ENCODE data around the gene FBXW5. TPM values are rescaled to one million over a fixed set of nuclear protein-coding genes. Genes with fewer than 3 reads are reported as not detected.
A peak's percentile ranks its signal among the peaks of the same experiment; 100 is the strongest.

The FBXW5 gene
- total RNA-seq, 5 donors from 2014 or later (not counting 1 experiment from before 2014, with no cell fraction given): 60.9 to 161 (median 145) TPM

DNA sequence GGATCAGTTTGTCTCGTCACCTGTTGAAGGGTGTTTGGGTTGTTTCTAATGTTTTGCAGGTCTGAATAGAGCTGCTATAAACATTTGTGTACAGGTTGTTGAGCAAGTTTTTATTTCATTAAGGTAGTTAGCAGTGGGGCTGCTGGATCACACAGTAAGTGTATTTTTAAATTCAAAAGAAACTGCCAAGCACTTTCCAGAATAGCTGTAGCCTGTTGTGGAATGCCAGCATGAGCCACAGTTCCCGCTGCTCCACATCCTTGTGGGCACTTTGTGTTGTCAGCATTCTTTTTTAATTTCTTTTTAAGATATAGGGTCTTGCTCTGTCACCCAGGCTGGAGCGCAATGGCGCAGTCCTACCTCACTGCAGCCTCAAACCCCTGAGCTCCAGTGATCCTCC, 14.5 kb downstream of the FBXW5 start:
- Histone ChIP-seq H3K4me3 (ENCODE audit: control insufficient read depth in 1 of 2, extremely low read depth in 1 of 2, low read length in 1 of 2) (no peak overlapping the region), H3K27me3 (replicated peaks in 1 of 2; ENCODE audit: control insufficient read depth in 2 of 2, extremely low read depth in 1 of 2, insufficient read depth in 2 of 2, low read length in 1 of 2) (no peaks in the 10 kb centered on the region), H3K27ac (ENCODE audit: low read length) (no peak overlapping the region), H3K4me1 (ENCODE audit: control insufficient read depth in 1 of 2, extremely low read depth in 1 of 2, insufficient read depth in 2 of 2, low read length in 2 of 2) (no peaks in the 10 kb centered on the region), H3K9me3 (no peaks in the 10 kb centered on the region), H3K36me3 (ENCODE audit: control insufficient read depth in 2 of 2, extremely low read depth in 1 of 2, insufficient read depth in 1 of 2, low read length in 1 of 2) (peaks cover 3 to 16% of the 10 kb centered on the region in 2 donors)
- Mint-ChIP-seq H3K9me3 (no peaks in the 10 kb centered on the region), H3K4me1 (peaks cover 2 to 7% (median 6%) of the 10 kb centered on the region in 3 donors), H3K27ac (no peak overlapping the region), H3K27me3 (no peaks in the 10 kb centered on the region), H3K4me3 (no peak overlapping the region), H3K36me3 (peaks cover 9% of the 10 kb centered on the region)
- ATAC-seq (replicated peaks in 1 of 4) (no peak), DNase-seq (no peak)
- 100% methylated on average over 1 of the region's 4 CpGs for WGBS (ENCODE audit: insufficient coverage)
- ChIA-PET POLR2A (no interaction called here), CTCF (interaction anchor here in 1 of 2 donors (0.7 kb wide), 1 partner anchor 136 kb away, joined by 5 read pairs; no protein-coding TSS in a partner anchor)

DNA sequence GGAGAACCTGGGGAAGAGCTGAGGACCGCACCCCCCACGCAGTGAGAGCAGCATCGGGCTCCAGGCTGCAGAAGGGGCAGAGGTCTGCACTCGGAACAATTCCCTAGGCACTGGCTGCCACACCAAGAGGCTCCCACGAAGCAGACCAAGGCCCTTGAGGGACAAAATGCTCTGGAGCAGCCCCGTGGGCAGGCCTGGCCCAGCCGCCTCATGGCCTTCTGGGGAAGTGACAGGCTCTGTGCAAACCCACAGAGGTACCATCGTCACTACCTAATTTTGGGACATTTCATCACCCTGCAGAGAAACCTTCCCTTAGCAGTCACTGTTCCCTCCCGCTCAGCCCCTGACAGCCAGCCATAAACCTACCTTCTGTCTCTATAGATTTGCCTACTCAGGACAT, 15.9 kb downstream of the FBXW5 start:
- peaks cover 9% of the 10 kb centered on the region for H3K36me3 Mint-ChIP-seq
- no peaks in the 10 kb centered on the region for H3K27me3 Mint-ChIP-seq
- 91% methylated on average over 8 of the region's 9 CpGs for WGBS (ENCODE audit: insufficient coverage)
- peak in 1 of 4 experiments; percentile 19 for ATAC-seq (replicated peaks in 1 of 4)
- H3K36me3 ChIP-seq (ENCODE audit: control insufficient read depth in 2 of 2, extremely low read depth in 1 of 2, insufficient read depth in 1 of 2, low read length in 1 of 2): peaks cover 3 to 23% of the 10 kb centered on the region in 2 donors
- H3K9me3 Mint-ChIP-seq: no peaks in the 10 kb centered on the region
- ChIA-PET CTCF (interaction anchor here in 1 of 2 donors (0.6 kb wide), 2 partner anchors 94 to 118 kb away, joined by 3 to 7 read pairs; no protein-coding TSS in a partner anchor), POLR2A (interaction anchor here in 1 of 2 donors (0.6 kb wide), 1 partner anchor 10 kb away, joined by 12 read pairs; no protein-coding TSS in a partner anchor)
- no peaks in the 10 kb centered on the region for H3K4me1 ChIP-seq (ENCODE audit: control insufficient read depth in 1 of 2, extremely low read depth in 1 of 2, insufficient read depth in 2 of 2, low read length in 2 of 2)
- no peak overlapping the region for H3K4me3 ChIP-seq (ENCODE audit: control insufficient read depth in 1 of 2, extremely low read depth in 1 of 2, low read length in 1 of 2)
- no peak overlapping the region for H3K27ac ChIP-seq (ENCODE audit: low read length)
- no peaks in the 10 kb centered on the region for H3K9me3 ChIP-seq
- no peak overlapping the region for H3K4me3 Mint-ChIP-seq
- H3K27ac Mint-ChIP-seq: peak overlapping the region in 1 of 2 donors; percentile 29
- no peaks in the 10 kb centered on the region for H3K27me3 ChIP-seq (replicated peaks in 1 of 2; ENCODE audit: control insufficient read depth in 2 of 2, extremely low read depth in 1 of 2, insufficient read depth in 2 of 2, low read length in 1 of 2)
- DNase-seq: no peak
- H3K4me1 Mint-ChIP-seq: peaks cover 2 to 7% (median 6%) of the 10 kb centered on the region in 3 donors

DNA sequence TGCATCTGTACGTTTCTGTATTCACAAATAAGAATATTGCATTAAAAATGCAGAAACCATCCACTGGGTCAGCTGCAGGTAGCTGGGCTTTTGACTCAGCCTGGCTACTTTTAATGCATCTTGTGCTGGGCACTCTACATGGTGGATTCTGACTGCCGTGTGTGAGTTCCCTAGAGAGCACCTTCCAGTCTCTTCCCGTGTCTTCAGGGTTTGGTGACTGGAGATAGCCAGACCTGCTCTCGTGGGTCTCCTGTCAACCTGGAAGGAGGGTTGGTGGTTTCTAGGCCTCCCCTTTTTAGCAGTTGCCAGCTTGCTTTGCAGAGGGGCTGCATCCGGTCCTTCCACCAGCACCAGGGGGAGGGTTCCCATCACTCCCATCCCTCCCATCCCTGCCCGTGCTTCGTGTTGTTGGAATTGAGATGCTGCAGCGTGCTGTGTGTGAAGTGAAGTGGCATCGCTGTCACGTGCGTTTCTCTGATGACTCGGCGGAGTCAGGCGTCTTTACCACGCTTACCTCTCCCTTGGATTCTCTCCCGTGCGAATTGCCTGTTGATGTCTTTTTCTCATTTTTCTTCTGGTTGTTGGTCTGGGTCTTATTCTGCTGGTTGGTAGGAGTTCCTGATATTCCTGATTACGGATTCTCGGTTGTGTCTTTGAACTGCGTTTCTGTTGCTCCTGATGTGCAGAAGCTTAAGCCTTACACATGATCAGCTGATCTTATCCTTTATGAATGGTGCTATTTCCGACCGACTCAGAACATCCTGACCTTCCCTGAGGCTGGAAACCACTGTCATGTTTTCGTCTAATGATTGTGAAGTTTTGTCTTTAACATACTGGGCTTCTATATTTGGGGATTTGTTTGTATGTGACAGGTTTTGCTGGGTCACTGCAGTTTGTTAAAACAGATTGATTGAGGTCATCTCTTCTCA, 16.9 kb downstream of the FBXW5 start:
- Mint-ChIP-seq H3K4me1 (peaks cover under 1 to 5% (median 2%) of the 10 kb centered on the region in 3 donors), H3K4me3 (no peak overlapping the region), H3K27me3 (no peaks in the 10 kb centered on the region), H3K9me3 (no peaks in the 10 kb centered on the region), H3K27ac (no peak overlapping the region), H3K36me3 (peaks cover 9% of the 10 kb centered on the region)
- H3K27ac ChIP-seq (ENCODE audit: low read length): no peak overlapping the region
- H3K4me3 ChIP-seq (ENCODE audit: control insufficient read depth in 1 of 2, extremely low read depth in 1 of 2, low read length in 1 of 2): no peak overlapping the region
- H3K27me3 ChIP-seq (replicated peaks in 1 of 2; ENCODE audit: control insufficient read depth in 2 of 2, extremely low read depth in 1 of 2, insufficient read depth in 2 of 2, low read length in 1 of 2): no peaks in the 10 kb centered on the region
- ChIA-PET CTCF (interaction anchor here in 1 of 2 donors (0.6 kb wide), 1 partner anchor 93 kb away, joined by 3 read pairs; no protein-coding TSS in a partner anchor), POLR2A (no interaction called here)
- WGBS (ENCODE audit: insufficient coverage): 84% methylated on average over 12 of the region's 23 CpGs
- no peak for ATAC-seq (replicated peaks in 1 of 4)
- no peak for DNase-seq
- H3K9me3 ChIP-seq: no peaks in the 10 kb centered on the region
- no peaks in the 10 kb centered on the region for H3K4me1 ChIP-seq (ENCODE audit: control insufficient read depth in 1 of 2, extremely low read depth in 1 of 2, insufficient read depth in 2 of 2, low read length in 2 of 2)
- H3K36me3 ChIP-seq (ENCODE audit: control insufficient read depth in 2 of 2, extremely low read depth in 1 of 2, insufficient read depth in 1 of 2, low read length in 1 of 2): peaks cover 8 to 23% of the 10 kb centered on the region in 2 donors

DNA sequence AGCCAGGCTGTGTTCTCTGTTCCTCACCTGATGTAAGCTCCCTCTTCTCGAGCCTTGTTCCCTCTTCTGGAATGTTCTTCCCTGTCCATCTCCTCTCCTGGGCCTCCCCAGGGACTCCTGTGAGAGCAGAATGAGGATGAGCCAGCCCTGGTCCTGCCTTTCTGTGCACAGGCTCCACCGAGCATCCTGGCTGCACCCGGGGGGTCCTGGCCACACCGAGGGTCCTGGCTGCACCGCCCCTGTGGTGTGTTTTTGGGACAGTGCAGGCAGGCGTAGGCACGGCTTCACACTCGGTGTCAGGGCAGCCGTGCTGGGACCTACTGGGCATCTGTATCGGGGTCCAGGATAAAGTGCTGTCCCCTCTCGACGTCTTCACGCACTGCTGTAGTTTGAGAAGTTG, 17.8 kb downstream of the FBXW5 start:
- DNase-seq (no peak), ATAC-seq (replicated peaks in 1 of 4) (no peak)
- ChIA-PET POLR2A (no interaction called here), CTCF (no interaction called here)
- Histone ChIP-seq H3K36me3 (ENCODE audit: control insufficient read depth in 2 of 2, extremely low read depth in 1 of 2, insufficient read depth in 1 of 2, low read length in 1 of 2) (peaks cover 8 to 29% of the 10 kb centered on the region in 2 donors), H3K27me3 (replicated peaks in 1 of 2; ENCODE audit: control insufficient read depth in 2 of 2, extremely low read depth in 1 of 2, insufficient read depth in 2 of 2, low read length in 1 of 2) (no peaks in the 10 kb centered on the region), H3K4me3 (ENCODE audit: control insufficient read depth in 1 of 2, extremely low read depth in 1 of 2, low read length in 1 of 2) (no peak overlapping the region), H3K4me1 (ENCODE audit: control insufficient read depth in 1 of 2, extremely low read depth in 1 of 2, insufficient read depth in 2 of 2, low read length in 2 of 2) (no peaks in the 10 kb centered on the region), H3K9me3 (no peaks in the 10 kb centered on the region), H3K27ac (ENCODE audit: low read length) (no peak overlapping the region)
- Mint-ChIP-seq H3K36me3 (peaks cover 9% of the 10 kb centered on the region), H3K4me3 (no peak overlapping the region), H3K4me1 (peaks cover 0 to 3% (median 2%) of the 10 kb centered on the region in 3 donors), H3K27ac (no peak overlapping the region), H3K9me3 (no peaks in the 10 kb centered on the region), H3K27me3 (no peaks in the 10 kb centered on the region)
- over 99% methylated on average over 13 of the region's 13 CpGs for WGBS (ENCODE audit: insufficient coverage)

DNA sequence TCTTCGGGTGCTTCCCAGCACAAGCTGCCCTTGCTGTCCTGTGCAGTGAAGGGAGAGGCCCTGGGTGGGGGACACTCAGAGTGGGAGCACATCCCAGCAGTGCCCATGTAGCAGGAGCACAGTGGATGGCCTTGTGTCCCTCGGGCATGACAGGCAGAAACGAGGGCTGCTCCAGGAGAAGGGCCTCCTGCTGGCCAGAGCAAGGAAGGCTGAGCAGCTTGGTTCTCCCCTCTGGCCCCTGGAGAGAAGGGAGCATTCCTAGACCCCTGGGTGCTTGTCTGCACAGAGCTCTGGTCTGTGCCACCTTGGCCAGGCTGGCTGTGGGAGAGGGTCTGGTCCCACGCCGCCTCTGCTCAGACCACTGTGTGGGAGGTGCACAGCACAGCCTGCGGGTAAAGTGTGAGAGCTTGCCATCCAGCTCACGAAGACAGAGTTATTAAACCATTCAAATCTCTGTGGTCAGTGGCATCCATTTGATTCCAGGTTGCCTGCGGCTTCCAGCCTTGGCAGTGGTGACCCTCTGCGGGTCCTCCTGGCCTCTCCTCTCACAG, 18.3 kb downstream of the FBXW5 start:
- peaks cover 9% of the 10 kb centered on the region for H3K36me3 Mint-ChIP-seq
- 95% methylated on average over 9 of the region's 9 CpGs for whole genome bisulfite sequencing (ENCODE audit: insufficient coverage)
- ATAC-seq (replicated peaks in 1 of 4) (no peak), DNase-seq (no peak)
- no peak overlapping the region for H3K4me3 Mint-ChIP-seq
- H3K9me3 Mint-ChIP-seq: no peaks in the 10 kb centered on the region
- no peaks in the 10 kb centered on the region for H3K4me1 ChIP-seq (ENCODE audit: control insufficient read depth in 1 of 2, extremely low read depth in 1 of 2, insufficient read depth in 2 of 2, low read length in 2 of 2)
- no peaks in the 10 kb centered on the region for H3K9me3 ChIP-seq
- H3K36me3 ChIP-seq (ENCODE audit: control insufficient read depth in 2 of 2, extremely low read depth in 1 of 2, insufficient read depth in 1 of 2, low read length in 1 of 2): peaks cover 8 to 33% of the 10 kb centered on the region in 2 donors
- H3K4me3 ChIP-seq (ENCODE audit: control insufficient read depth in 1 of 2, extremely low read depth in 1 of 2, low read length in 1 of 2): no peak overlapping the region
- H3K27me3 ChIP-seq (replicated peaks in 1 of 2; ENCODE audit: control insufficient read depth in 2 of 2, extremely low read depth in 1 of 2, insufficient read depth in 2 of 2, low read length in 1 of 2): no peaks in the 10 kb centered on the region
- ChIA-PET POLR2A (no interaction called here), CTCF (no interaction called here)
- H3K4me1 Mint-ChIP-seq: peaks cover 0 to 3% (median 2%) of the 10 kb centered on the region in 3 donors
- H3K27ac ChIP-seq (ENCODE audit: low read length): no peak overlapping the region
- no peaks in the 10 kb centered on the region for H3K27me3 Mint-ChIP-seq
- H3K27ac Mint-ChIP-seq: no peak overlapping the region

DNA sequence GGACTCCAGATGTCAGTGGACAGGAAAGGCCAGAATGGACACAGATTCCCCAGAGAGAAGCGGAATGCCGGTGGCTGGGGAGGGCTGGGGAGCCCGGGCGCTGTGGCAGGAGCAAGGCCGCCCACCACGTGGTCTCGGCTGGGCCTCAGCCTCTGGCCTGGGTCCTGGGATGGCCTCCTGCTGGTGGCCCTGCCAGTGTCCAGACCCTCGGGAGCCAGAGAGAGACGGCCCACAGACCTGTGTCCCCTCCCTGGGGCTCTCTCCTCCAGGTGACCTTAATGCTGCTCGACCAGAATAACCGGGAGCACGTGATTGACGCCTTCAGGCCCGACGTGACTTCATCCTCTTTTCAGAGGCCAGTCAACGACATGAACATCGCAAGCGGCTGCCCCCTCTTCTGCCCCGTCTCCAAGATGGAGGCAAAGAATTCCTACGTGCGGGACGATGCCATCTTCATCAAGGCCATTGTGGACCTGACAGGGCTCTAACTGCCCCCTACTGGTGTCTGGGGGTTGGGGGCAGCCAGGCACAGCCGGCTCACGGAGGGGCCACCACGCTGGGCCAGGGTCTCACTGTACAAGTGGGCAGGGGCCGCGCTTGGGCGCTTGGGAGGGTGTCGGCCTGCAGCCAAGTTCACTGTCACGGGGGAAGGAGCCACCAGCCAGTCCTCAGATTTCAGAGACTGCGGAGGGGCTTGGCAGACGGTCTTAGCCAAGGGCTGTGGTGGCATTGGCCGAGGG, 19.0 kb downstream of the FBXW5 start:
- Histone ChIP-seq H3K36me3 (ENCODE audit: control insufficient read depth in 2 of 2, extremely low read depth in 1 of 2, insufficient read depth in 1 of 2, low read length in 1 of 2) (peaks cover 9 to 39% of the 10 kb centered on the region in 2 donors), H3K4me1 (ENCODE audit: control insufficient read depth in 1 of 2, extremely low read depth in 1 of 2, insufficient read depth in 2 of 2, low read length in 2 of 2) (no peaks in the 10 kb centered on the region), H3K27ac (ENCODE audit: low read length) (no peak overlapping the region), H3K9me3 (no peaks in the 10 kb centered on the region), H3K4me3 (ENCODE audit: control insufficient read depth in 1 of 2, extremely low read depth in 1 of 2, low read length in 1 of 2) (no peak overlapping the region), H3K27me3 (replicated peaks in 1 of 2; ENCODE audit: control insufficient read depth in 2 of 2, extremely low read depth in 1 of 2, insufficient read depth in 2 of 2, low read length in 1 of 2) (no peaks in the 10 kb centered on the region)
- no peaks in the 10 kb centered on the region for H3K9me3 Mint-ChIP-seq
- ChIA-PET POLR2A (no interaction called here), CTCF (no interaction called here)
- 92% methylated on average over 30 of the region's 33 CpGs for WGBS (ENCODE audit: insufficient coverage)
- no peak for DNase-seq
- H3K27me3 Mint-ChIP-seq: no peaks in the 10 kb centered on the region
- peak in 1 of 4 experiments; percentile 36 for ATAC-seq (replicated peaks in 1 of 4)
- peaks cover 0 to 3% (median 2%) of the 10 kb centered on the region in 3 donors for H3K4me1 Mint-ChIP-seq
- H3K4me3 Mint-ChIP-seq: no peak overlapping the region
- H3K27ac Mint-ChIP-seq: no peak overlapping the region
- H3K36me3 Mint-ChIP-seq: peaks cover 12% of the 10 kb centered on the region

Measured in T-cell (primary cell).